GM21717 (cell line): ENCODE data around the gene CRIM1.

Source experiments
- ATAC-seq: cut with Tn5 transposase; IDR thresholded peaks from one replicate; pipeline ENCODE4 v1.9.1; 2021; ENCODE audit warnings: mild to moderate bottlenecking, moderate library complexity; ENCODE audit not compliant: unreplicated experiment

The CRIM1 gene

GRCh38 chr2:36395866-36396265 lies 40.3 kb downstream of the CRIM1 start:
- ATAC-seq: no peak

DNA sequence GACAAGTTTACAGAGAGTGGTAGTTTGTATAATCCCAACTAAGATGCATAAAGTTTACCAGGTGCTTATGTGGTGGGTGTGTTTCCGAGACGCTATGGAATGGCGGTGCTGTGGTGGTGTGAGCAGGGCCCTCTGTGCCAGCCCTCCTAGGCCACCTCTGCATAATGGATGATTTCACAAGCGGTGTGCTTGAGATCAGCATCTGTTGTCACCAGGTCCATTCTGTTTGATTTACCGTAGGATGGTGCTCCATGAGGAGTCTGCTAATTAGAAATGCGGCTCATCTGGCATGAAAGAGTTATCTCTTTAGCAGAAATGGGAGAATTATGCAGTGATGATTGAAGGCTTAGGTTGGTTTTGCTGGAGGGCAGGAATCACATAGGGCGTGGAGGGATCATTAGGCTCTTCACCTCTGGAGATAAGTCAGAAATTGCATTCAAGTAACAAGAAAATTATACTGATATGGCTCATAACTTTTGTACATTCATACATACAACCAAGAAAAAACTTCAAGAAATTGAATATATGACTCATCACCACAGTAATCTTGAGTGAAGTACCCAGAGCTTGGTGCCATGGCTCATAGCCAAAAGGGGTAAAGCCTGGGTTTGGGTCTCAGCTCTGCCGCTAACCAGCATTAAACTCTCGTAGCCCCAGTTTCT lies 41.4 kb downstream of the CRIM1 start:
- ATAC-seq: no peak

GRCh38 chr2:36397728-36398413 lies 42.3 kb downstream of the CRIM1 start:
- ATAC-seq: no peak

DNA sequence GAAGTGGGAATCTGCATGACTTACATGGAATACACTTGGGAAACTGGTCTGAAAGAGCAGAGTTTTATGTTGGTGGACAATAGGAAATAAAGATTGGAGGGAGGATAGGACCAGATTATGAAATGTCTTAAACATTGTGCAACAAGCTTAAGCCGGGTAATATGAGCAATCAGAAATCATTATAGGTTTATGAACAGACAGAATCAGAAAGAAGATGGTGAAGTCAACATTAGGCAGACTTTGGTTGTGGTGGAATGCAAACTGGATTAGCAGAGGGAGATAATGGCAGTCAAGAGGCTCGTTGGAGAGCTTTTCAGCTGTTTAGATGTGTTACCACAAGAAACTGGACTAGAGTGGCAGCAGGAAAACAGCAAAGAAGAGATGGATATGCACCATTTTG lies 43.5 kb downstream of the CRIM1 start:
- no peak for ATAC-seq

DNA sequence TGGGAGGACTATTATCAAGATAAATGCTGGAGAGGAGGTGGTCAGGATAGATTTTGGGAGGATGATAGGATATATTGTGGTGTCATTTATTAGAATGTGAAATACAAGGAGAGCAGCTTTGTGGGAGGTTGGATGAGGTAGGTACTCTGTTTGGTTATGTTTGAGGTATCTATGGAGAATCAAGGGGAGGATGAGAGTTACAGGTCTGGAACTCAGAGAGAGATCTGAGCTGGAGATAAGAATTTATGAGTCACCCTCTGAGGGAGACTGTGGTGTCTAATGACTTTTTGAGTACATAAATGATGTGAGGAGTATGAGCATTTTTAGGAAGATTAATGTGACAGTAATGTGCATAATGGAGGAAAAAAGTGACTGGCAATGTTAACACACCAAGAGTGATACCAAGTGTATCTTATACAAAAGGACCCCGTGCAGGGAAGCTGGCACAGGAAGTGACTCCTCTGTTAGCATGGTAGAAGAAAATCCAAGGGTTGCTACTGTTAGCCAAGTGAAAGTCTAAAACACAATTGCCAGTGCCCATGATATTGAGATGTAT lies 48.2 kb downstream of the CRIM1 start:
- ATAC-seq: peak; percentile 35

- ATAC-seq: peak; percentile 46
Observed at GRCh38 chr2:36404318-36404717, 48.7 kb downstream of the CRIM1 start.

DNA sequence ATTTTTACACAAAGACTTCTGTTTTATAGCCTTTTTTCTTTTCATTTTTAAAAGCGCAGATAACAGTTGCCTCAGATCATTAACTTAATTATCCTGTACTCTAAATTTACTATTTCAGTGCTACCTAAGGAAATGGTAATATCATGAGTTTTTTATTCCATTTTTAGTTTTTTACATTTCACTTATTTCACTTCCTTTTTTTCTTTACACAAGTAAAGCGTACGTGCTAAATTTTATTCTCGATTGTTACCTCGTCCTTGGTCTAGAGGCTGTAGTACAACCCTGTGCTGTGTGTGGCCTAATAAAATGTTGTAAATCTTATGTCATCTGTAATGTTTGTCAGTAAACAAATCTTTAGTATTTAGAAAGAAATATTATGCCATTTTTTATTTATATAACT lies 49.2 kb downstream of the CRIM1 start:
- ATAC-seq: peak; percentile 68

DNA sequence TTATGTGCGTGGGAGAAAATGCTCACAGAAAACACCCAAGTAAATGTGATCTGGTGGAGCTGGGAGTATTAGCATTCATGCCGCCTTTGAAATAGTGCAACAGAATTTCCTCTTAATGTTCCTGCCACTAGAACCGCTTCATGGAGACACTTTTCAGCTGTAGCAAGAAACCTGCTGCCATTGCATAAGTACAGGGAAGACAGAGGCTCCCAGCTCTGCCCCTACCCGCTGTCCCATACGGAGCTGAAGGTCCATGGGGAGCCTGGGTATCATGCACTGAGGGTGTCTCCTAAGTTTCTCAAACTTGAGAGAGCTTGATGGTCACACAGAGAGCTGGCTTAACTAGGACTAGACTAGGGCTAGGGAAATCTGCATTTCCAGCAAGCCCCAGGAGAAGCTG lies 49.6 kb downstream of the CRIM1 start:
- no peak for ATAC-seq

GRCh38 chr2:36406296-36406695 lies 50.7 kb downstream of the CRIM1 start:
- ATAC-seq: no peak

GRCh38 chr2:36407413-36407812 lies 51.8 kb downstream of the CRIM1 start:
- ATAC-seq: no peak

- no peak for ATAC-seq
Observed at GRCh38 chr2:36408198-36408703, 52.7 kb downstream of the CRIM1 start.

- ATAC-seq: no peak
Observed at GRCh38 chr2:36409335-36409734, 53.8 kb downstream of the CRIM1 start.

DNA sequence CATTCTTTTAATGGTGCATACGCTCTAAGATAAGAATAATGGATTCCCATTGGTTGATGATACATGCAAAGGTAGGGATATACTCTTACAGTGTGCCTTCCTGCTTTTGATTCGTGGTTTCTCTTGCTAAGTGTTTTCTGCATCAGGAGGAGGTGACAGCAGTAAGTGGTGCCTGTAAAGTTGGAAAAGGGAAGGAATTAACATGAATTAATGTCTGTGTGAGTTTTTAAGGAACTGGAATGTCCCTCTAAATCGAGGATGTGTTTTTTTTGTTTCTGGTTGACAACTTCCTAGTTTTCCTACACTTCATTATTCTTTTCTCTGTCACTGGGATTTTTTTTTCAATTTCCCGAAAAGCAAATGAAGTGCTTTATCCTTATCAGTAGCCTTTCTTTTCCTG lies 54.4 kb downstream of the CRIM1 start:
- no peak for ATAC-seq

DNA sequence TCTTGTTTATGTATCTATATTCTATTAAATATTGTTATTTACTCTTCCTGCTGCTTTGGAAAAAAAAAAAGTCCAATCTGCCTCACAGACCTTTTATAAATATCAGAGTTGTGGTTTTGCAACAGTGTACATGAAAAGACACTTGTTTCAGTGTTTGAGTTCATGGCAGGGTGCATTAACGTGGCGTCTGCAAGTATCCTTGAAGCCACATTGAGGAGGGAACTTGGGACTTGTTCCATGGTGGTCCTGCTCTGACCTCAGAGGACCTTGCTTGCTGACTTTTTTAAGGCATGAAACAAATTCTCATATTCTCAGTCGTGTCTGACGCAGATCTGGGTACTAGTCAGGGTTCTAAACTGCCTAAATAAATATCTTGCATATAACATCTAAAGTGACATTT lies 55.1 kb downstream of the CRIM1 start:
- ATAC-seq: no peak

DNA sequence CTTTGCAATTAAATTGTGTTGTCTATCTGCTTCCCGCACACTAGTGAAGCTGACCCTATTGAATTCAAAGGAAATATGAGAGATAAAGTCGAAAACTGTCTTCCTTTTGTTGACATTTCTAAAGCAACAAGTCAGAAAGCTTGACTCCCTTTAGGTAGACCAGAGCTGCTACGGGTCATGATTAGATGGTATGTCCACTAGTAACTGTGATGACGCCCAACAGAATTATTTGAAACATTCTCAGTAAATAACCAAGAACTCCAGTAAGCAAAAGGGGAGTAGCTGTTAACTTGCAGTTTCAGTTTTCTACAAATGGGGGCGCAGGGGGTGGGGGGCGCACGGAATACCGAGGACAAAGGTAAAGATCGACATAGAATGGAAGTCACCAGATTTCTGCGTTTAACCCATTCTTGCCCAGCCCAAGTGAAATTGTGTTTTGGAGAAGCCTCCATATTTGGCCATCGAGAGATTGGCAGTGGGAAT lies 56.4 kb downstream of the CRIM1 start:
- no peak for ATAC-seq

DNA sequence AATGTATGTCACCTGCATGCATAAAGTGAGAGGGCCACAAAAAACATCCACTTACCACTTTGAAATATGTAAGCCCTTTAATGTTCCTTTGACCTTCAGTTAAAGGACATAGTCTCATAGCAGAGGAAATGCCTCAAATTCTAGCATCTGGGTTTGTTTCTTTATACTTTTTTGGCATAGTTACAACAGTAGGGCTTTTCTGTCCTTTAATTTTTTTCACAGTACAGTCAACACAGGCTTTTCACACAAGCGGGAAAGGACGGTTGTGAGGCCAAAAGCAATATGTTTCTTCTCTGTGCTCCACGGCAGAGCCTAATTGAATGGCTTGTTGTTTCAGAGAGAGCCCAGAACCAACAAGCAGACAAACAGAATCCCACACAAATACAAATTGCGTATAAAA lies 57.6 kb downstream of the CRIM1 start:
- ATAC-seq: no peak

- ATAC-seq: no peak
Observed at GRCh38 chr2:36414307-36414706, 58.7 kb downstream of the CRIM1 start.

- ATAC-seq: no peak
Observed at GRCh38 chr2:36415381-36416022, 59.9 kb downstream of the CRIM1 start.

GRCh38 chr2:36416370-36417165 lies 61.0 kb downstream of the CRIM1 start:
- no peak for ATAC-seq

DNA sequence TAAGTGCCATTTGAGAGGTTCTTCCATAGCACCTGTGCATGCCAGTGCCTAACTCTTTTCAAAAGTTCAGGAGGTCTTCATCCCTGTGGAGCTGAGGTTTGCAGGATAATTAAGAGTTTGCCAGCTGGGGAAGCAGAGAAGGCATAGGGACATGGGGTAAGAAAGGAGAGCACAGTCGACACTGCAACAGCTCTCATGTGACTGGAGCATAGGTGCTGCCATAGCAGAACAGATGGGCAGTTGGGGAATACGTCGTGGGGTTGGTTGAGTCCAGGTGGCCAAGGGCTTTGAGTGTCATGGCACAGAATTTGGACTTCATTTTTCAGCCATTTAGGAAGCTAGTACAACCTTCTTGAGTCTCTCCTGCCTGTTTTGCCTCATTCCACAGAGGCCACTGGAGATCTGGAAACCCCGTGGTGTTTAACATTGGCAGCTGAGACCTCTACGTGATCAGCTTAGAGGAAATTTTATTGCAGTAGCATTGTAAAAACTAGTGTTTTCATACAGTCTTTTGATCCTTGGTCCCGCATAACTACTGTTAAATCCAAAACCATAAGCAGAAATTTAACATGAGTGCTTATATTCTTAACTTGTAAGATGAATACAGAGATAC lies 65.1 kb downstream of the CRIM1 start:
- ATAC-seq: no peak
